ENCODE data around the gene PTPRG.
"Not testable (repeated sequence)": the region's sequence is repeated elsewhere in the genome, so short reads cannot be mapped to it uniquely, and the experiment has no call there.

PTPRG gene

DNA sequence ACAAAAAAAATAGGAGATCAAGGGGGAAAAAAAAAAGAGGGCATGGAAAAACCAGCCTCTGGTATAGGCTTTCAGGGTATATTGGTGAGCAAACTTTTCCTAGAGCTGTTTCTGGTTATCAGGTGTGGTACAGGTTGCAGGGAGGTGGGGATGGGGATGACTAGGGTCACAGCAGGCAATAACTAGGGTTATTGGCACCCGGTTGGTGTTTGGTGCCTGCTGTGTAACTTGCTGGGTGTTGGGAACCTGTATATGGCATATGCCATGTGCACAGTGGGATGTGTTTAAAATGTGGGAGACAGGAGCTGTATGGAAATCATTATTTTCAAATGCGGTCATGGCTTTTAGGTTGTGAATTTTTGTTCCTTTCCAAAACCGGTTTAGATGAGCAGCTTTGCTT lies 119.2 kb downstream of the PTPRG start:
- no peak for TF ChIP-seq ZNF274 (IDR thresholded peaks at IDR 0.05; ENCODE audit: low read depth, low read length)
- H3K4me3 ChIP-seq (ENCODE audit: low read length), result no peak overlapping the region

DNA sequence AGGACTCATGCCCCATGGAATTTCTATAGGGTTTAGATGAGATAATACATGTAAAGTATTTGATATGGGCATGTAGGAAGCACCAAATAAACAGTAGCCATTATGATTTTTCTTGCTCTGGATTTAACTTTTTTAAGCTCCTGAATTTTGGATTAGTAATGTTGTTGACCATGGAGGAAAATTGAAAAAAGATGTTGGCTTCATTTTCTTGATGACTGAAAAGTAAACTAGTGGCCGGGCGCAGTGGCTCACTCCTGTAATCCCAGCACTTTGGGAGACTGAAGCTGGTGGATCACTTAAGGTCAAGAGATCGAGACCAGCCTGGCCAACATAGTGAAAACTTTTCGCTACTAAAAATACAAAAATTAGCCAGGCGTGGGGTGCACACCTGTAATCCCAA lies 120.3 kb downstream of the PTPRG start:
- no peak for TF ChIP-seq ZNF274 (IDR thresholded peaks at IDR 0.05; ENCODE audit: low read depth, low read length)
- H3K4me3 ChIP-seq (ENCODE audit: low read length), result no peak overlapping the region

DNA sequence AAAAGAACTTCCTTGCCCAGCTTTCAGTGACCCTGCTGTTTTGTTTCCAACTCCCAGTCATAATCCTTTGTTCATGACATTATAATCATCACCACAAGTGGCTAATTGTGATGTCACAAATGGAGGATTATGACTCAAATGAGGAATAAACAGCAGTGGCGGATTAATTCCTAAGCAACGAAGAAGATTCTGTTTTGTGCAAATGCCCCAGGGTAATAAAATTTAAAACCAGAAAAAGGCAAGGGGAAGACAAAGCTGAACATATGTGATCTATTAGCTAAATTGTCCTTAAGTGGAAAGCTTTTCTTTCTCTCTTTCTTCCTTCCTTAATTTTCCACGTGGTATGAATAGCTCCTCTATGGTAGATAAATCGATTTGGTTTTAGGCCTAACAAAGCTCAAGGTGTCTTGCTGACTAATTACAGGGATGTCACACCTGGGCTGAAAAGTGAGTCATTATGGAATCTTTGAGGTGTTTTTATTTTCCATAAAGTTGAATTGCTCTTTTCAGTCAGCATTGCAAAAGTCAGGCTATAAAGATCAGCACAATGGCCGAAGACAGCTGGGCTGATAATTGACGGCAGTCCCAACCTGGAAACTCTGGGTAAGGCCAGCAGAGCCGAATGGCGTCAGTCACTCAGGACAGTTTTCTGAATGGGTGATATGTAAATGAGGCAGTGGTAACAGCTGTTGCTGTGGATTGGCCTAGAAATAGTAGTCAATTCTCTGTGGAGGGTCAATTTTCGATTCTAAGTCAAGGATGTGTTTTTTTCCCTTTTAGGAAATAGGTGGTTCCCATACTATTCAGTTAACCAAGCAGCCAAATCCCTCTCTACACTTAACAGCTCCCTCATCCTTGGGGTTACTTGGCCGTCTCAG lies 121.5 kb downstream of the PTPRG start:
- no peak for TF ChIP-seq ZNF274 (IDR thresholded peaks at IDR 0.05; ENCODE audit: low read depth, low read length)

DNA sequence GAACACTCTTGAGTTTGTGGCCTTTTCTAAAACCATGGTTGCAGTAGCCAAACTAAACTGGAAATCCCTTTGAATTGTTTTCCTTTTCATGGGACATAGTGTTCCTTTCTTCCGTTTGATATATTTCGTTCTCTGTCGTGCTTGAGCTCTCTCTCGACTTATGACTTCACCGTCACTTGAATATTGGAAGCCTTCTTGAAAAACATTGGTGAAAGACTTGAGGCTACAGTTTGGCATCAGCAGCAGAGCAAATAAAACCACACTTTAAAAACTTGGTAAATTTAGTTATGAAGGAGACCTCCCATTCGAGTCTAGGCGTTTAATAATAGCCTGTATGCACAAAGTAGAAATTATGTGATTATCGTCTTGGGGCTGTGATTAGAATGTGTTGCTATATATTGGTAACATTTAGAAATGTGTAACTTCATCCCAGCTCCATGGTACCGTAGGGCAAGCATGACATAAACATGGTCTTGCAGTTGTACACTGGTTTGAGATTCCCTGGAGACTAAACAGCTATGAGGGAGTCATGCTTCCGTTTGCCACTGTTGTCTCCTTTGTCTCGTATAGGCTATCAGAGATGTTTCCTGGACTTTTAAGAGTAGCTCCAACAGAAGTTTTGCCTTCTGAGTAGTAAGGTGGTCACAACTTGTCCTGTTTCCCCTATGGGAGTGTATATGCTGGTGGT lies 122.3 kb downstream of the PTPRG start:
- no peak overlapping the region for H3K4me3 ChIP-seq (ENCODE audit: low read length)
- TF ChIP-seq ZNF274 (IDR thresholded peaks at IDR 0.05; ENCODE audit: low read depth, low read length), result no peak

More for the DNA sequence above, 121.5 kb downstream of the PTPRG start:
- H3K4me3 ChIP-seq (ENCODE audit: low read length), result no peak overlapping the region

DNA sequence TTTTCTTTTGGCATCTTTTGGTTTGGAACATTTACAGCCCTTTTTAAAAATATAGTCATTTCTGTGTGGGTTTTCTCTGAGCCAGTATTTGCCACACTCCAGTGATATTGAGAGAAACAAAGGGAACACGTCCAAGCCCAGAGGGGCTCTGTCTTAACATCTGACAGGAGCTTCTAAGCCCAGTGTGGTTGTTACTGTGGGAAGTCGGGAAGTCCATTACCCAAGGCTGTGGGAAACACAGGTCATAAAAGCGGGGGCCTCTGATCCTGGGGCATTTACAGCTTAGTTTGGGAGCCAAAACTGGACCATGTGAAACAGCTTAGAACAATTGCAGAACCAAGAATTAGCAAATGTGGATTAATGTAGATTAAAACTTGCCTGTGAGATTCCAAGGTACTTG lies 123.0 kb downstream of the PTPRG start:
- H3K4me3 ChIP-seq (ENCODE audit: low read length), result no peak overlapping the region
- TF ChIP-seq ZNF274 (IDR thresholded peaks at IDR 0.05; ENCODE audit: low read depth, low read length), result no peak

DNA sequence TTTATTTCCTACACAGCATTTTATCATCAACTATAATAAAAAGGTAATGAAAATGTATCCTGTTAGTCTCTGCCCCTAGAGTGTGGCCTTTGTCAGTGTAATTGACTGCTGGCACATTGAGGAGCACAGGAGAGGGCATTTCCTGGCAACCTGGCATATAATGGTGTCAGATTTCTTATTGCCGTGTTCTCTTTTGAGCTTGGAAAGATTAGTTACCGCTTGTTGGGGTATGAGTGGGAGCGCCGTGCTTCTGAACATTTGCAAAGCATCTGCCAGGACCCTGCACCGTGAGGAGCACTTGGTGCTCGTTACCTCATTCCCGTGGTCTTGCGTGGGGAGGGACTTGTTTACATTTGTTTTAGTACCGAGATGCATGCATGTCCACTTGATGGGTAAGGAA lies 124.4 kb downstream of the PTPRG start:
- TF ChIP-seq ZNF274 (IDR thresholded peaks at IDR 0.05; ENCODE audit: low read depth, low read length), result no peak

DNA sequence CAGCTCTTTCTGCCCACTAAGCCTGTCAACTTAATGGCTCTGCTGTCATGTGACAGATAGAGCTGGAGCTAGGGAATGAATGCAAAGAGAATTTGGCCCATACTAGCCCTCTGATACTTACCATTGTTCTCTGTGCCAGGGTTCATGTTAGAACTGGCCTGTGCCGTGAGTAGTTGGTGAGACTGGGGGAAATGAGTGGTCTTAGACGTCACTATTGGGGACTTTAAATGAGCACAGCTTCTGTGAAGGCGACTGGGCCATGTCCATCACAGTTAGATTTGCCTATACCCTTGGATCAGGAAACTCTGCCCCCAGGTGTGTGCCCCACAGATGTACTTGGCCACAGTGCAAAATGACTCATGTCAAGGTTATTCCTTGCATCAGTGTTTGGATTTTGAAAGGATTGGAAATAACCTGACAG lies 124.9 kb downstream of the PTPRG start:
- no peak overlapping the region for H3K4me3 ChIP-seq (ENCODE audit: low read length)
- TF ChIP-seq ZNF274 (IDR thresholded peaks at IDR 0.05; ENCODE audit: low read depth, low read length), result no peak

More for the DNA sequence above, 124.4 kb downstream of the PTPRG start:
- H3K4me3 ChIP-seq (ENCODE audit: low read length), result no peak overlapping the region

DNA sequence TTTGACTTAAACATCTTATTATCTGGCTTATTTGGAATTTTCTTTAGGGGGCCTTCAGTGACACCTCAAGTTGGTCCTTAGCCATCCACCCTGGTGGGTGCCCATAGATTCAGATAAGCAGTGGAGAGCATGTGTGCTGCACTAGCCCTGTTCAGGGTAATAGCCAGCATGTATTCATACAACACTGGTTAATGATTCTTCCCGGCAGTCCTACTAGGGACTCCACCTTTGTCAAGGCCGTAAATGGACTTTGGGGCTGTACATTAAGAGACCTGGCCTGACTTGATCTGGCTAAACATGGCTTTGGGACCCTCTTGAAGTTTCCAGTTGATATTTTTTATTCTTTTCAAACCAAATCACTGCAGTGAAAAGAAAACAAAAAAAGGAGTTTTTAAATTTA lies 125.8 kb downstream of the PTPRG start:
- no peak overlapping the region for H3K4me3 ChIP-seq (ENCODE audit: low read length)
- no peak for TF ChIP-seq ZNF274 (IDR thresholded peaks at IDR 0.05; ENCODE audit: low read depth, low read length)

DNA sequence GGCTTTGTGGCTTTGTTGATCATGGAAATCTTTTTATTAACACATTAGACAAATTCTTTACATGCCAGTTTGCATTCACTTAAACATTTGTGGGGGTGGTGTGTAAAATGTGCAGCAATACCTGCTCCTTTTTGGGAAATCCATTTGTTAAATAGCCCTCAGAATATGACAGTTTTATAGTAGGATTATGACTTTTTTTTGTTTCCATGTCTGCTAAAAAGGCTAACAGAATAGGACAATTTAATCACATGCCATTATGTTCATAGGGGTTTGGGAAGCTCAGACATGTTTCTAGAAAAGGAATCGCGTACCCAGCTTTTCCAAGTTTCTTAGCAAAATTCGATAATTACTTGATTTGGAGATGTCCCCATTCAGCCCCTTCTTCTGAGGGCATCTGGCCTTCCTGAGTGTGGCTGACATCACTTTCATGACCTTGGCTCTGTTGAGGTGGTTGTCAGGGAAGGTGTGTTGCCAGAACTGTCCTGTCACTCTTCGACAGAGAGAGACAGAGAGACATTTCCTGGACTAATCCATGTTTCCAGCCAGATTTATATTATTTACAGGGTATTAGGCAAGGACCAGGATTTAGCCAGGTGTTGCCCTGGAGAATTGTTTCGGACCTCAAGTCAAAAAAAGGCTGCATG lies 126.4 kb downstream of the PTPRG start:
- H3K4me3 ChIP-seq (ENCODE audit: low read length), result no peak overlapping the region
- TF ChIP-seq ZNF274 (IDR thresholded peaks at IDR 0.05; ENCODE audit: low read depth, low read length), result no peak

DNA sequence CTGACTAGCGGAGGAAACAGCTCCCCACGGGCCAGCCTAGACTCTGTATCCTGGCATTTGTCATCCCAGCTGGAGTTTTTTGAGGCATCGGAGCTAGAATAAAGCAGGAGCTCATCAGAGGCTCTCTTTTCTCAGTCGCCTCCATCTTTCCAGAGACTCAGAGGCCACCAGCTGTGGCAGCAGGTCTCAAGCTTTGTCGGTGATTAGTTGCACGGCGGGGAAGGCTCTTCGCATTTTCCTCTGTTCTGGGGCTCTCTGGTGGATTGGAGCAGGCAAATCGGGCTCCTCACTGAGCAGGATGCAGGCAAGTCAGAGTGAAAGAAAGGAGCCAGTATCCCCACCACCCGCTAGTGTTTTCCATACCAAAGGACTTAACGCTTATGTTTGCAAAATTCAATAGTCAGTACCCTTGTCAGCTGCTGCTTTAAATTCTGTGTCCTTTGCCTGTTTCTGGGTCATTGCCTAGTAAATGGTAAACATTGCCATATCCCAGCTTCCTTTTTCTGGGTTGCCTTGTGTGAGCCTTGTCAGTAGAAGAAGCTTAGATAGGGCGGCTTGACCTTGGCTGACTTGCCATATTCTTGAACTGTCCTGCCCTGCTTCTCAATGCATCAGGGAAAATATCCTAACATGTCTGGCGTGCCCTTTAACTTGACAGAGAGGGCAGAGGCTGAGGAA lies 127.1 kb downstream of the PTPRG start:
- TF ChIP-seq ZNF274 (IDR thresholded peaks at IDR 0.05; ENCODE audit: low read depth, low read length), result no peak
- no peak overlapping the region for H3K4me3 ChIP-seq (ENCODE audit: low read length)

DNA sequence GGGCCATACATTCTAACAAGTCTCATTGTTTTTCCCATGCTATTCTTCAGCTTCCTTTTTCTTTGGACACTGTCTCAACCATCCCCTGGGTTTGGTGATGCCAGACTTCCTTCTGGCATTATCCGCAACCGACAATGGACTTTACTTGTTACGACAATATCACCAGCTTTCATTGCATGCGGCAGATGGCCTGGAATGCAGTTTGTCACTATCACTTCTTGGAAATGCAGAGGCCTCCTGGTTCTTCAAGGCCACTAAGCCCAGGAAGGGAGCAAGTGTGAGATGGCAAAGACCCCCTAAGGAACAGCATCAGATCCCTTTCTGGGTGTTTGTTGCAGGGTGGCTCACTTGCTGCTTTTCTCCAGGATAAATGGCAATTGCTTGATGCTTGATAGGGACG lies 128.6 kb downstream of the PTPRG start:
- TF ChIP-seq ZNF274 (IDR thresholded peaks at IDR 0.05; ENCODE audit: low read depth, low read length), result no peak
- no peak overlapping the region for H3K4me3 ChIP-seq (ENCODE audit: low read length)

DNA sequence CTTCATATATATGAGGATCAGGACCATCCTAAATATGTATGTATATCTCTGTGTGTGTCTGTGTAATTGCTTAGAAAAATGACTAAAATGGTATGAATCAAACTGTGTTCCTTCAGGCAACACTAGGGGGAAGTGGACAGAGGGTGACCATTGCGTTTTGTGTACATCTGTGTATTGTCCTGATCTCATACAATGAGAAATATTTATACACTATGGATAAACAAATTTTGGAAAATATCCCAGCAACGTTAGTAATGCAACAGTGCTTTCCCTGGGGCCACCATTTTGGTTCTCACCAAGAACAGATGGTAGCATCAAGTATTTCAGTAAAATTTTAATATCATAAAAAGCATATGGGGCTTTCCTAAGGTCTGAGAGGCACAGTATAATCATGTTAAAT lies 130.1 kb downstream of the PTPRG start:
- H3K4me3 ChIP-seq (ENCODE audit: low read length), result no peak overlapping the region
- no peak for TF ChIP-seq ZNF274 (IDR thresholded peaks at IDR 0.05; ENCODE audit: low read depth, low read length)

DNA sequence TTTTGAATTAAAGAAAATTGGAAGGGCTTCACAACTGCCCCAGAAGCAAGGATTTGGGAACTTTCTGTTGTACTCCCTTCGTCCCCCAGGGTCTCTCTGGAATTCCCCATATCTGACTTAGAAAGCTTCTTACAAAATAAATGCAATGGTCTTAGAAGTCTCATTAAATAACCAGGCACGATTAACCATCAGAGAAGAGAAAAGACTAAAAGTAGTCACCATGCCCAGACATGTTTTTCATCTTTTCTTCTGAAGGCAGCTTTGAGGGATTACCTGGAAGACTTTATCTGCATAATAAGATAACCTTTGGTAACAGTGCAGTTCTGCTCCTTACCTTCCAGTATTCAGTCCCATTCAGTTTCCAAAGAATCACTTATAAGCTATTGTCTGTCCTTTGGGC lies 135.9 kb downstream of the PTPRG start:
- no peak overlapping the region for H3K4me3 ChIP-seq (ENCODE audit: low read length)
- TF ChIP-seq ZNF274 (IDR thresholded peaks at IDR 0.05; ENCODE audit: low read depth, low read length), result no peak

DNA sequence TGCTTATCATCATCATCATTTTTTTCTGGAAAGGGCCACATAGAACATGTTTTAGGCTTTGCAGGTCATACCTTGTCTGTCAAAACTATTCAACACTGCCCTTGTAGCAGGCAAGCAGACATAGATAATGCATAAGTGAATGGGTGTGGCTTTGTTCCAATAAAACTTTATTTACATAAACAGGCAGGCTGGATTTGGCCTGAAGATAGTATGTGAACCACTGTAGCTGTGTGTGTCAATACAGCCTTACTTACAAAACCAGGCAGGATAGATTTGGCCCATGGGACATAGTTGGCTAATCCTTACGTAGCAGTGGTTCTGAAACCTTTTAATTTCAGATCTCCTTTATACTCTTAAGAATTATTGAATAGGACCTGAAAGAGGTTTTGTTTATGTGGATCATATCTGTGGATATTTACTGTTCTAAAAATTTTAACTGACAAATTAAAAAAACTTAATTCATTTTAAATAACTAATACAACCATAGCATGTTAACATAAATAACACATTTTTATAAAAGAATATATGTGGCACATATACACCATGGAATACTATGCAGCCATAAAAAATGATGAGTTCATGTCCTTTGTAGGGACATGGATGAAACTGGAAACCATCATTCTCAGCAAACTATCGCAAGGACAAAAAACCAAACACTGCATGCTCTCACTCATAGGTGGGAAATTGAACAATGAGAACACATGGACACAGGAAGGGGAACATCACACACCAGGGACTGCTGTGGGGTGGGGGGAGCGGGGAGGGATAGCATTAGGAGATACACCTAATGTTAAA lies 137.1 kb downstream of the PTPRG start:
- not testable (repeated sequence) for H3K4me3 ChIP-seq (ENCODE audit: low read length)
